Astrocyte (in vitro differentiated cells and primary cell): ENCODE measurements around the gene SHC3. TPM values are rescaled to one million over a fixed set of nuclear protein-coding genes. Genes with fewer than 3 reads are reported as not detected.

ENCODE experiments used
- DNase-seq: peaks from one replicate; pipeline ENCODE4 v3.0.0-alpha.2; 2010; ENCODE audit warnings: low read depth
- FAIRE-seq: peaks from 2 replicates; lab custom pipeline; 2011; peaks lifted over from hg19 to GRCh38; lab: Jason Lieb, UNC
- H2AFZ ChIP-seq: 2 replicates; pipeline ENCODE4 v1.6.0; 2012; ENCODE audit warnings: low read depth, low read length, inconsistent platforms
- H3K27ac ChIP-seq: 2 replicates; pipeline ENCODE4 v1.5.1; 2011; ENCODE audit warnings: low read depth, low read length, inconsistent platforms
- H3K27me3 ChIP-seq: 2 replicates; pipeline ENCODE4 v1.6.0; 2011; ENCODE audit warnings: low read length, inconsistent platforms; ENCODE audit not compliant: insufficient read depth
- H3K36me3 ChIP-seq: 2 replicates; pipeline ENCODE4 v1.5.1; 2011; ENCODE audit warnings: low read length, inconsistent platforms; ENCODE audit not compliant: insufficient read depth
- H3K4me1 ChIP-seq: 2 replicates; pipeline ENCODE4 v1.5.1; 2011; ENCODE audit warnings: low read length, inconsistent platforms; ENCODE audit not compliant: insufficient read depth
- H3K4me2 ChIP-seq: 2 replicates; pipeline ENCODE4 v1.6.0; 2012; ENCODE audit warnings: low read length, inconsistent platforms
- H3K4me3 ChIP-seq: 2 replicates; pipeline ENCODE4 v1.5.1; 2011; ENCODE audit warnings: low read depth, mild to moderate bottlenecking, low read length, inconsistent platforms; ENCODE audit not compliant: insufficient read depth
- H3K79me2 ChIP-seq: 2 replicates; pipeline ENCODE4 v1.6.0; 2012; ENCODE audit warnings: mild to moderate bottlenecking, low read length, inconsistent platforms; ENCODE audit not compliant: insufficient read depth
- H3K9ac ChIP-seq: 2 replicates; pipeline ENCODE4 v1.6.0; 2012; ENCODE audit warnings: mild to moderate bottlenecking, low read length, inconsistent platforms
- H3K9me3 ChIP-seq: 2 replicates; pipeline ENCODE4 v1.5.1; 2012; ENCODE audit warnings: low read depth, mild to moderate bottlenecking, low read length, inconsistent platforms; ENCODE audit not compliant: insufficient read depth
- H4K20me1 ChIP-seq: 2 replicates; pipeline ENCODE4 v1.6.0; 2012; ENCODE audit warnings: low read length, inconsistent platforms; ENCODE audit not compliant: insufficient read depth
- H3K27ac Mint-ChIP-seq: one replicate; pipeline ENCODE4 v1.8.0; 2021; ENCODE audit warnings: mild to moderate bottlenecking, mixed read lengths; ENCODE audit not compliant: unreplicated experiment
- H3K27me3 Mint-ChIP-seq: one replicate; pipeline ENCODE4 v1.8.0; 2021; ENCODE audit warnings: low read depth, mixed read lengths; ENCODE audit not compliant: unreplicated experiment
- H3K36me3 Mint-ChIP-seq: one replicate; pipeline ENCODE4 v1.8.0; 2021; ENCODE audit warnings: low read depth, mixed read lengths; ENCODE audit not compliant: unreplicated experiment
- H3K4me1 Mint-ChIP-seq: one replicate; pipeline ENCODE4 v1.8.0; 2021; ENCODE audit warnings: low read depth, mixed read lengths; ENCODE audit not compliant: unreplicated experiment
- H3K4me3 Mint-ChIP-seq: one replicate; pipeline ENCODE4 v1.8.0; 2021; ENCODE audit warnings: mild to moderate bottlenecking, moderate library complexity, mixed read lengths; ENCODE audit not compliant: unreplicated experiment
- H3K9me3 Mint-ChIP-seq: one replicate; pipeline ENCODE4 v1.8.0; 2021; ENCODE audit warnings: mild to moderate bottlenecking, mixed read lengths; ENCODE audit not compliant: unreplicated experiment
- EZH2 ChIP-seq: IDR thresholded peaks from 2 replicates; pipeline ENCODE4 v1.6.1; 2012; ENCODE audit warnings: mild to moderate bottlenecking, low read length, inconsistent platforms; ENCODE audit not compliant: insufficient read depth
- total RNA-seq: library from RNA; stranded (reverse); gene quantifications from 2 replicates; pipeline ENCODE4 v1.2.1, GENCODE V29; 2021
- TF ChIP-seq, protein P1 (sequence below): IDR thresholded peaks from 2 replicates; pipeline ENCODE4 v1.5.1; 2011; ENCODE audit warnings: low read depth, mild to moderate bottlenecking, inconsistent platforms, low read length, moderate library complexity; ENCODE audit not compliant: insufficient read depth

Gene SHC3
- total RNA-seq, 1 donor from 2014 or later: 4.6 TPM

DNA sequence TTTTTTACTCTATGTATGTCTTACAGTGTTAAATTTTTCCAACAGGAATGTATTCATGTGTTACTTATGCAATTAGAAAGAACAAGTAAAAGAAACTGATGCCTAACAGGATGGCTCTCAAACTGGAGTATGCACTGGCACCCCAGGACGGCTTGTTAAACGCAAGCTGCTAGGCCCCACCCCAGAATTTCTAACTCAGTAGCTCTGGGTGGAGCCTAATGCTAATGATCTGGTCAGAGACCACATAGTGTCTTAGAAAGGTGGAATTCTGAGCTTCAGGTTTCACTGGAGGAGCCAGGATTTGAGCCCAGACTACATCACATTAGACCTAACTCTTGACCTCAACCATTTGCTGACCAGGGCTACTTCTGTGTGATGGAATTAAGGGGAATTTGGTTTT, 34.4 kb downstream of the SHC3 start:
- H3K4me2 ChIP-seq: no peak overlapping the region
- H3K27me3 ChIP-seq: no peaks in the 10 kb centered on the region
- peaks cover 28% of the 10 kb centered on the region for H3K4me1 ChIP-seq
- H2AFZ ChIP-seq: no peak overlapping the region
- TF ChIP-seq EZH2: no peak
- TF ChIP-seq, protein P1, sequence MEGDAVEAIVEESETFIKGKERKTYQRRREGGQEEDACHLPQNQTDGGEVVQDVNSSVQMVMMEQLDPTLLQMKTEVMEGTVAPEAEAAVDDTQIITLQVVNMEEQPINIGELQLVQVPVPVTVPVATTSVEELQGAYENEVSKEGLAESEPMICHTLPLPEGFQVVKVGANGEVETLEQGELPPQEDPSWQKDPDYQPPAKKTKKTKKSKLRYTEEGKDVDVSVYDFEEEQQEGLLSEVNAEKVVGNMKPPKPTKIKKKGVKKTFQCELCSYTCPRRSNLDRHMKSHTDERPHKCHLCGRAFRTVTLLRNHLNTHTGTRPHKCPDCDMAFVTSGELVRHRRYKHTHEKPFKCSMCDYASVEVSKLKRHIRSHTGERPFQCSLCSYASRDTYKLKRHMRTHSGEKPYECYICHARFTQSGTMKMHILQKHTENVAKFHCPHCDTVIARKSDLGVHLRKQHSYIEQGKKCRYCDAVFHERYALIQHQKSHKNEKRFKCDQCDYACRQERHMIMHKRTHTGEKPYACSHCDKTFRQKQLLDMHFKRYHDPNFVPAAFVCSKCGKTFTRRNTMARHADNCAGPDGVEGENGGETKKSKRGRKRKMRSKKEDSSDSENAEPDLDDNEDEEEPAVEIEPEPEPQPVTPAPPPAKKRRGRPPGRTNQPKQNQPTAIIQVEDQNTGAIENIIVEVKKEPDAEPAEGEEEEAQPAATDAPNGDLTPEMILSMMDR: no peak
- no peak overlapping the region for H3K27ac ChIP-seq
- Mint-ChIP-seq H3K27me3 (no peaks in the 10 kb centered on the region), H3K4me3 (no peak overlapping the region), H3K36me3 (peaks cover 4% of the 10 kb centered on the region), H3K27ac (no peak overlapping the region), H3K9me3 (no peaks in the 10 kb centered on the region), H3K4me1 (peaks cover 8% of the 10 kb centered on the region)
- H3K9me3 ChIP-seq: no peaks in the 10 kb centered on the region
- peaks cover 88% of the 10 kb centered on the region for H3K79me2 ChIP-seq
- H3K9ac ChIP-seq: no peak overlapping the region
- peak; percentile 16 for DNase-seq
- no peaks in the 10 kb centered on the region for H3K36me3 ChIP-seq
- no peak overlapping the region for H3K4me3 ChIP-seq
- no peaks in the 10 kb centered on the region for H4K20me1 ChIP-seq
- no peak for FAIRE-seq

DNA sequence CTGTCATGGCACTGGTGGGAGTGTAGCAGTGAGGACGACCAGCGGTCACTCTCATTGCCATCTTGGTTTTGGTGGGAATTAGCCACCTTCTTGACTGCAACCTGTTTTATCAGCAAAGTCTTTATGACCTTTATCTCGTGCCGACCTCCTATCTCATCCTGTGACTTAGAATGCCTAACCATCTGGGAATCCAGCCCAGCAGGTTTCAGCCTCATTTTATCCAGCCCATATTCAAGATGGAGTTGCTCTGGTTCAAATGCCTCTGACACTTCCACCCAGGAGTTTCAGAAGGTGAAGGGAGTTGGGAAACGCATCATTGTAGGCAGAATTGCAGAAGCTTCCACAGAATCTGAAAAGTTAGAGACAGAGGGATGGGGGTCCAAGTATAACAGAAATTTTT, 35.4 kb downstream of the SHC3 start:
- Mint-ChIP-seq H3K4me3 (no peak overlapping the region), H3K4me1 (peaks cover 17% of the 10 kb centered on the region), H3K9me3 (no peaks in the 10 kb centered on the region), H3K27me3 (no peaks in the 10 kb centered on the region), H3K36me3 (peaks cover 4% of the 10 kb centered on the region), H3K27ac (no peak overlapping the region)
- no peak overlapping the region for H3K4me2 ChIP-seq
- H3K4me3 ChIP-seq: no peak overlapping the region
- no peaks in the 10 kb centered on the region for H3K36me3 ChIP-seq
- H3K79me2 ChIP-seq: peaks cover 78% of the 10 kb centered on the region
- peaks cover 37% of the 10 kb centered on the region for H3K4me1 ChIP-seq
- FAIRE-seq (no peak), DNase-seq (no peak)
- TF ChIP-seq, protein P1: no peak
- TF ChIP-seq EZH2: no peak
- H4K20me1 ChIP-seq: no peaks in the 10 kb centered on the region
- H2AFZ ChIP-seq: no peak overlapping the region
- no peaks in the 10 kb centered on the region for H3K27me3 ChIP-seq
- H3K9me3 ChIP-seq: no peaks in the 10 kb centered on the region
- no peak overlapping the region for H3K9ac ChIP-seq
- no peak overlapping the region for H3K27ac ChIP-seq

DNA sequence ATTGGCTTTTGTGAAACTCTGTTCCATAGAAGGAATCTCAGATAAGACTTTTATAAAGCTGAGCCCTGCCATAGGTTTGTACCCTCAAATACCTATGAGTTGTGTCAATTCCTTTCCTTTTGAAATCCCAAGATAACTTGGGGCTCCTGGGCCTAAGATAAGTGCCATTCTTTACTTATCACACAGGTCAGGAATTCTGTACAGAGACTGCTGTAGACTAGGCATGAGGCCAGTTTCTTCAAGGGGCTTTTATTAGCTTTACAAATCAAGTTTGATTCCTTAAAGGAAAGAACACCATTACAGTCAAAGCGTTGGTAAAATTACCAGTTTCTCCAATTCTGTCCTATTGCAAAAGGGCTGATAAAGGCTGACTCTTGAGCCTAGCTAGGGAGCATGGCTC, 39.2 kb downstream of the SHC3 start:
- H3K4me3 Mint-ChIP-seq: no peak overlapping the region
- Histone ChIP-seq H3K4me2 (peak overlapping the region; percentile 74), H3K27ac (peak overlapping the region; percentile 98), H3K27me3 (no peaks in the 10 kb centered on the region), H3K79me2 (peaks cover 67% of the 10 kb centered on the region), H3K4me3 (no peak overlapping the region), H3K4me1 (peaks cover 47% of the 10 kb centered on the region), H2AFZ (no peak overlapping the region), H3K36me3 (no peaks in the 10 kb centered on the region), H3K9me3 (no peaks in the 10 kb centered on the region), H4K20me1 (no peaks in the 10 kb centered on the region), H3K9ac (peak overlapping the region; percentile 75)
- peaks cover 42% of the 10 kb centered on the region for H3K4me1 Mint-ChIP-seq
- DNase-seq (peak; percentile 85), FAIRE-seq (peak; percentile 26)
- peaks cover 4% of the 10 kb centered on the region for H3K36me3 Mint-ChIP-seq
- H3K9me3 Mint-ChIP-seq: peaks cover 3% of the 10 kb centered on the region
- TF ChIP-seq, protein P1: no peak
- TF ChIP-seq EZH2: no peak
- H3K27ac Mint-ChIP-seq: peak overlapping the region; percentile 97
- H3K27me3 Mint-ChIP-seq: no peaks in the 10 kb centered on the region
